Suprapubic skin (tissue), 4 donors: ENCODE results near the gene NAGLU.

Source experiments
- POLR2A ChIP-seq, 2 donors: fragments of 450-650 bp; IDR thresholded peaks; one replicate each; pipeline ENCODE4 v1.6.1; 2017; ENCODE audit warnings: antibody characterized with exemption in 2 of 2, mild to moderate bottlenecking in 2 of 2, moderate library complexity in 2 of 2
- POLR2AphosphoS5 ChIP-seq, 3 donors: sonication (generic); formaldehyde crosslinking; IDR thresholded peaks; one replicate each; pipeline ENCODE4 v1.6.1; 2017; ENCODE audit warnings: antibody characterized with exemption in 3 of 3
- TF ChIP-seq, protein P1 (sequence below), 2 donors: fragments of 200-600 bp in 1 of 2; fragments of 450-650 bp in 1 of 2; sonication (generic) in 1 of 2; IDR thresholded peaks; one replicate each; pipeline ENCODE4 v1.5.1; 2016 to 2019; ENCODE audit warnings: antibody characterized with exemption in 2 of 2, mild to moderate bottlenecking in 1 of 2, moderate library complexity in 1 of 2

DNA sequence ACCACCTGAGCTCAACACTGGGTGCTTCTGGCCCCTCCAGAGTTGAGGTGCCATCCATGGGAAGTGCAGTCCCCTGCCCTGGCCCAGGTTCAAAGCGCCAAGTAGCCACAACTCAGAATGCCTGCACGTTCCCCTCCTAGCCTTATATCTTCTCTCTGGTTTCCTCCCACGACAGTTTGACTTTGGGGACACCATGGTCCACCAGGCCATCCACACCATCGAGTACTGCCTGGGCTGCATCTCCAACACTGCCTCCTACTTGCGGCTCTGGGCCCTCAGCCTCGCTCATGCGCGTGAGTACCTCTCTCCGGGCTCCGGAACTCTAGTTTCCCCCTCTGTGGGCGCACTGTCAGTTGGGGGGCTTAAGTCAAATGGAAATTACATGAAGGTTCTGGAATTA lies 22.4 kb upstream of the NAGLU start:
- TF ChIP-seq, protein P1, sequence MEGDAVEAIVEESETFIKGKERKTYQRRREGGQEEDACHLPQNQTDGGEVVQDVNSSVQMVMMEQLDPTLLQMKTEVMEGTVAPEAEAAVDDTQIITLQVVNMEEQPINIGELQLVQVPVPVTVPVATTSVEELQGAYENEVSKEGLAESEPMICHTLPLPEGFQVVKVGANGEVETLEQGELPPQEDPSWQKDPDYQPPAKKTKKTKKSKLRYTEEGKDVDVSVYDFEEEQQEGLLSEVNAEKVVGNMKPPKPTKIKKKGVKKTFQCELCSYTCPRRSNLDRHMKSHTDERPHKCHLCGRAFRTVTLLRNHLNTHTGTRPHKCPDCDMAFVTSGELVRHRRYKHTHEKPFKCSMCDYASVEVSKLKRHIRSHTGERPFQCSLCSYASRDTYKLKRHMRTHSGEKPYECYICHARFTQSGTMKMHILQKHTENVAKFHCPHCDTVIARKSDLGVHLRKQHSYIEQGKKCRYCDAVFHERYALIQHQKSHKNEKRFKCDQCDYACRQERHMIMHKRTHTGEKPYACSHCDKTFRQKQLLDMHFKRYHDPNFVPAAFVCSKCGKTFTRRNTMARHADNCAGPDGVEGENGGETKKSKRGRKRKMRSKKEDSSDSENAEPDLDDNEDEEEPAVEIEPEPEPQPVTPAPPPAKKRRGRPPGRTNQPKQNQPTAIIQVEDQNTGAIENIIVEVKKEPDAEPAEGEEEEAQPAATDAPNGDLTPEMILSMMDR (IDR thresholded peaks at IDR 0.05), result no peak
- TF ChIP-seq POLR2A (IDR thresholded peaks at IDR 0.05), result no peak
- TF ChIP-seq POLR2AphosphoS5 (IDR thresholded peaks at IDR 0.05), result no peak
